ENCODE measurements around the gene WDFY4.

Gene WDFY4

GRCh38 chr10:48655411-48656240, 29.0 kb upstream of the WDFY4 start:
- Histone ChIP-seq H2AFZ (peak overlapping the region; percentile 98), H3K9ac (no peak overlapping the region), H3K36me3 (ENCODE audit: control insufficient read depth, insufficient read depth, low read length) (no peaks in the 10 kb centered on the region), H3K27me3 (ENCODE audit: control insufficient read depth, insufficient read depth, low read length) (no peaks in the 10 kb centered on the region), H3K4me1 (peaks cover 9% of the 10 kb centered on the region), H3K79me2 (no peaks in the 10 kb centered on the region), H3K9me3 (ENCODE audit: control insufficient read depth, low read length) (no peaks in the 10 kb centered on the region), H3K4me2 (ENCODE audit: low read length) (peak overlapping the region; percentile 79), H3K4me3 (ENCODE audit: low read depth, low read length) (peak overlapping the region; percentile 48), H3K27ac (peak overlapping the region; percentile 84)
- TF ChIP-seq CTCF (IDR thresholded peaks at IDR 0.05): no peak

- TF ChIP-seq CTCF (IDR thresholded peaks at IDR 0.05): peak; percentile 99
These were observed 28.3 kb upstream of the WDFY4 start for GRCh38 chr10:48656241-48656913.

GRCh38 chr10:48656914-48657305, 27.8 kb upstream of the WDFY4 start:
- Histone ChIP-seq H3K27me3 (ENCODE audit: control insufficient read depth, insufficient read depth, low read length) (no peaks in the 10 kb centered on the region), H3K9ac (no peak overlapping the region), H3K4me1 (peaks cover 9% of the 10 kb centered on the region), H3K79me2 (no peaks in the 10 kb centered on the region), H3K36me3 (ENCODE audit: control insufficient read depth, insufficient read depth, low read length) (no peaks in the 10 kb centered on the region), H3K27ac (no peak overlapping the region), H2AFZ (peak overlapping the region; percentile 98), H3K4me2 (ENCODE audit: low read length) (peak overlapping the region; percentile 52), H3K9me3 (ENCODE audit: control insufficient read depth, low read length) (no peaks in the 10 kb centered on the region), H3K4me3 (ENCODE audit: low read depth, low read length) (no peak overlapping the region)
- no peak for TF ChIP-seq CTCF (IDR thresholded peaks at IDR 0.05)

More at GRCh38 chr10:48656241-48656913, 28.3 kb upstream of the WDFY4 start:
- Histone ChIP-seq H3K9ac (no peak overlapping the region), H3K4me3 (ENCODE audit: low read depth, low read length) (peak overlapping the region; percentile 48), H3K79me2 (no peaks in the 10 kb centered on the region), H3K9me3 (ENCODE audit: control insufficient read depth, low read length) (no peaks in the 10 kb centered on the region), H3K4me1 (peaks cover 9% of the 10 kb centered on the region), H3K36me3 (ENCODE audit: control insufficient read depth, insufficient read depth, low read length) (no peaks in the 10 kb centered on the region), H3K4me2 (ENCODE audit: low read length) (peak overlapping the region; percentile 79), H2AFZ (peak overlapping the region; percentile 98), H3K27me3 (ENCODE audit: control insufficient read depth, insufficient read depth, low read length) (no peaks in the 10 kb centered on the region), H3K27ac (peak overlapping the region; percentile 84)

GRCh38 chr10:48657416-48657815, 27.3 kb upstream of the WDFY4 start:
- Histone ChIP-seq H2AFZ (no peak overlapping the region), H3K9me3 (ENCODE audit: control insufficient read depth, low read length) (no peaks in the 10 kb centered on the region), H3K79me2 (no peaks in the 10 kb centered on the region), H3K27me3 (ENCODE audit: control insufficient read depth, insufficient read depth, low read length) (no peaks in the 10 kb centered on the region), H3K4me1 (peaks cover 9% of the 10 kb centered on the region), H3K36me3 (ENCODE audit: control insufficient read depth, insufficient read depth, low read length) (no peaks in the 10 kb centered on the region), H3K27ac (no peak overlapping the region), H3K4me2 (ENCODE audit: low read length) (no peak overlapping the region), H3K9ac (no peak overlapping the region), H3K4me3 (ENCODE audit: low read depth, low read length) (no peak overlapping the region)
- no peak for TF ChIP-seq CTCF (IDR thresholded peaks at IDR 0.05)
